HG03095 (cell line): ENCODE measurements around the gene GHR.
"Not testable (repeated sequence)": the region's sequence is repeated elsewhere in the genome, so short reads cannot be mapped to it uniquely, and the experiment has no call there.

Experiments used
- ATAC-seq: cut with Tn5 transposase; IDR thresholded peaks from one replicate; pipeline ENCODE4 v1.9.1; 2021; ENCODE audit warnings: moderate library complexity; ENCODE audit not compliant: unreplicated experiment

The GHR gene

GRCh38 chr5:42638972-42639371, 215.7 kb downstream of the GHR start:
- no peak for ATAC-seq

- no peak for ATAC-seq
Observed at GRCh38 chr5:42640835-42641234, 217.6 kb downstream of the GHR start.

- no peak for ATAC-seq
Observed at GRCh38 chr5:42641336-42642005, 218.2 kb downstream of the GHR start.

GRCh38 chr5:42642006-42642405, 218.8 kb downstream of the GHR start:
- ATAC-seq = no peak

GRCh38 chr5:42643360-42643759, 220.1 kb downstream of the GHR start:
- ATAC-seq = no peak

GRCh38 chr5:42645138-42645537, 221.9 kb downstream of the GHR start:
- no peak for ATAC-seq

GRCh38 chr5:42648036-42648435, 224.8 kb downstream of the GHR start:
- no peak for ATAC-seq

GRCh38 chr5:42648915-42649314, 225.7 kb downstream of the GHR start:
- no peak for ATAC-seq

- no peak for ATAC-seq
Observed at GRCh38 chr5:42650084-42650483, 226.8 kb downstream of the GHR start.

GRCh38 chr5:42653705-42654104, 230.5 kb downstream of the GHR start:
- ATAC-seq = no peak

GRCh38 chr5:42654645-42655044, 231.4 kb downstream of the GHR start:
- ATAC-seq = no peak

GRCh38 chr5:42655982-42656650, 232.9 kb downstream of the GHR start:
- ATAC-seq = no peak

GRCh38 chr5:42656651-42657015, 233.4 kb downstream of the GHR start:
- no peak for ATAC-seq

GRCh38 chr5:42659869-42660268, 236.6 kb downstream of the GHR start:
- not testable (repeated sequence) for ATAC-seq

GRCh38 chr5:42665857-42666256, 242.6 kb downstream of the GHR start:
- no peak for ATAC-seq

GRCh38 chr5:42666869-42667268, 243.6 kb downstream of the GHR start:
- ATAC-seq = no peak

GRCh38 chr5:42668254-42668653, 245.0 kb downstream of the GHR start:
- ATAC-seq = no peak

- ATAC-seq = no peak
Observed at GRCh38 chr5:42672925-42673324, 249.7 kb downstream of the GHR start.

GRCh38 chr5:42675602-42676001, 252.4 kb downstream of the GHR start:
- ATAC-seq = no peak

- no peak for ATAC-seq
Observed at GRCh38 chr5:42676362-42676761, 253.1 kb downstream of the GHR start.

- no peak for ATAC-seq
Observed at GRCh38 chr5:42677156-42677842, 254.1 kb downstream of the GHR start.

- no peak for ATAC-seq
Observed at GRCh38 chr5:42680046-42680445, 256.8 kb downstream of the GHR start.
